Suppressor macrophage (primary cell): ENCODE data around the gene BIRC7.

ENCODE experiments used
- DNase-seq, 4 experiments: peaks; one replicate each; pipeline ENCODE4 v3.0.0-alpha.2; 2020 to 2022

The BIRC7 gene

GRCh38 chr20:63248835-63249591, 13.3 kb downstream of the BIRC7 start:
- DNase-seq: no peak

- DNase-seq: no peak
Measured at GRCh38 chr20:63249891-63250290, 14.2 kb downstream of the BIRC7 start.

- DNase-seq: peak in 1 of 4 experiments; percentile 21
Measured at GRCh38 chr20:63251350-63251749, 15.6 kb downstream of the BIRC7 start.

- DNase-seq: no peak
Measured at GRCh38 chr20:63252284-63252711, 16.6 kb downstream of the BIRC7 start.

- no peak for DNase-seq
Measured at GRCh38 chr20:63253065-63253437, 17.3 kb downstream of the BIRC7 start.

GRCh38 chr20:63253438-63254231, 17.9 kb downstream of the BIRC7 start:
- no peak for DNase-seq

GRCh38 chr20:63254232-63254605, 18.5 kb downstream of the BIRC7 start, which contains the start of gene NKAIN4:
TSS of gene NKAIN4 (minus strand) at chr20:63254463. CDS start at chr20:63254450, 13 bp downstream.
- DNase-seq: no peak

- no peak for DNase-seq
Measured at GRCh38 chr20:63254606-63255384, 19.1 kb downstream of the BIRC7 start.

- DNase-seq: no peak
Measured at GRCh38 chr20:63255931-63256704, 20.4 kb downstream of the BIRC7 start.

GRCh38 chr20:63256954-63257353, 21.2 kb downstream of the BIRC7 start:
- DNase-seq: no peak

- no peak for DNase-seq
Measured at GRCh38 chr20:63257629-63258028, 21.9 kb downstream of the BIRC7 start.

- DNase-seq: no peak
Measured at GRCh38 chr20:63258781-63259180, 23.1 kb downstream of the BIRC7 start.

GRCh38 chr20:63259734-63260460, 24.2 kb downstream of the BIRC7 start:
- DNase-seq: no peak

- no peak for DNase-seq
Measured at GRCh38 chr20:63260521-63260920, 24.8 kb downstream of the BIRC7 start.

- DNase-seq: no peak
Measured at GRCh38 chr20:63261060-63261794, 25.5 kb downstream of the BIRC7 start.

GRCh38 chr20:63261795-63262528, 26.3 kb downstream of the BIRC7 start:
- no peak for DNase-seq

- DNase-seq: no peak
Measured at GRCh38 chr20:63262836-63263235, 27.1 kb downstream of the BIRC7 start.

GRCh38 chr20:63264000-63264399, 28.3 kb downstream of the BIRC7 start:
- no peak for DNase-seq

- no peak for DNase-seq
Measured at GRCh38 chr20:63264519-63264918, 28.8 kb downstream of the BIRC7 start.

GRCh38 chr20:63265891-63266515, 30.3 kb downstream of the BIRC7 start:
- no peak for DNase-seq
